RKO (cell line): Measurements from ENCODE around the gene DTNBP1.
"Not testable (repeated sequence)": the region's sequence is repeated elsewhere in the genome, so short reads cannot be mapped to it uniquely, and the experiment has no call there.

ENCODE experiments used
- DNase-seq: peaks from one replicate; pipeline ENCODE4 v3.0.0-alpha.2; 2016; ENCODE audit warnings: low spot score

Gene DTNBP1

DNA sequence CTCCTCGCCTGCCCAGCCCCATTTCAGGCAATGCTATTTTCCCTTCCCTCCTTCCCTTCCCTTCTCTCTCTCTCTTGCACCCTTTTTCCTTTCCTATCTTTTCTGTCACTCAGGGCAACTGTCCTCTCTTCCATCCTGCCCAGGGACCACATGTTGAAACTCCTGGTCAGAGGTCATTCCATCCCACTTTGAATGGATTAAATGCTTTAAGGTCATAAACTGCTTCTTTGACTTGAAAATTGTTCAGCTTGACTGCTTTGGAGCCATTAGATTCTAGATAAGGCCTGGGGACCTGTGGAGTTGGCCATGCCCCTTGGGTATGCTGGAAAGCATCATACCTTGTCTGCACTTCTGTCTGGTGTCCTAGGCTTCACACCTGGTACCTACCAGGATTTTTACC lies 106.1 kb downstream of the DTNBP1 start:
- DNase-seq, result no peak

DNA sequence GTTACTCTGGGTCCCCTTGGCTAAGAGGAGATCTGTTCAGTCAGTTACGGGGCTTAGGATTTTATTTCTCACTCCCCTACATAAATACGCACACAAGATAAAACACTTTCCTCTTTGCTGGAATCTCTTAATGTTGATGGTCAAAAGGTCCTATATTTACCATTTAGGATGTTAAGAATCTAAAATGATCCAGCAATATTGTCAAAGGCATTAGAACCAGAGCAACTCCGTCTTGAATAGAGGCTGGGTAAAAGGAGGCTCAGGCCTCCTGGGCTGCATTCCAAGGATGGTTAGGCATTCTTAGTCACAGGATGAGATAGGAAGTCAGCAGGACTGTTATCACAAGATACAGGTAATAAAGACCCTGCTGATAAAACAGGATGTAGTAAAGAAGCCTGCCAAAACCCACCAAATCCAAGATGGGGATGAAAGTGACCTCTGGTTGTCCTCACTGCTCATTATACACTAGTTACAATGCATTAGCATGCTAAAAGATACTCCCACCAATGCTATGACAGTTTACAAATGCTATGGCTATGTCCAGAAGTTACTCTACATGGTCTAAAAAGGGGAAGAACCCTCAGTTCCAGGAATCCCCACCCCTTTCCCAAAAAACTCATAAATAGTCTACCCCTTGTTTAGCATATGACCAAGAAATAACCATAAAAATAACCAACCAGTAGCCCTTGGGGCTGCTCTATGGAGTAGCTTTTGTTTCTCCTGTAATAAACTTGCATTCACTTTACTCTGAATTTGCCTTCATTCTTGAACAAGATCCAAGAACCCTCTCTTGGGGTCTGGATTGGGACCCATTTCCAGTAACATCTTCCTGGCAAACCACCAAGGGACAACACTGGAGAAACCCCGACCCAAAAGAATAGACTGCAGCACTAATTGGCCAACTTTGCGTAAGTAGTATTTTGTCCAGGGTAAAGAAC lies 107.5 kb downstream of the DTNBP1 start:
- DNase-seq, result no peak

DNA sequence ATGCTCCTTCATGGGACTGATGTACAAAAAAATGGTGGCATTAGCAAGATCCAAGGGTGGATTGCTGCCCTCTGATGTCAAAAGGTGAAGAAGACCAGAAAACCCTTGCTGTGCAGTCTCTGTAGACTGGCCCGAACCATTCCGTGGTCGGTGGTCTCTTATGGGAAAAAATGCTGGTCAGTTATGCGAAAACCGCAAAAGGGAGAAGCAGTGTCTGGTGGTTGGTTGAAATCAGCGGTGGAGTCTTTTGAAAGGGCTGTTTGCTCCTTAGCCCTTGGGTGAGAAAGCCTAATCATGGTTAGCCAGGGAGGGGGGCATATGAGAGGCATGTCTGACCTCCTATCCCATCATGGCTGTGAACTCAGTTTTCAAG lies 108.1 kb downstream of the DTNBP1 start:
- no peak for DNase-seq

- no peak for DNase-seq
Observed at GRCh38 chr6:15553736-15554294, 109.0 kb downstream of the DTNBP1 start.

- DNase-seq, result no peak
Observed at GRCh38 chr6:15553031-15553430, 109.8 kb downstream of the DTNBP1 start.

DNA sequence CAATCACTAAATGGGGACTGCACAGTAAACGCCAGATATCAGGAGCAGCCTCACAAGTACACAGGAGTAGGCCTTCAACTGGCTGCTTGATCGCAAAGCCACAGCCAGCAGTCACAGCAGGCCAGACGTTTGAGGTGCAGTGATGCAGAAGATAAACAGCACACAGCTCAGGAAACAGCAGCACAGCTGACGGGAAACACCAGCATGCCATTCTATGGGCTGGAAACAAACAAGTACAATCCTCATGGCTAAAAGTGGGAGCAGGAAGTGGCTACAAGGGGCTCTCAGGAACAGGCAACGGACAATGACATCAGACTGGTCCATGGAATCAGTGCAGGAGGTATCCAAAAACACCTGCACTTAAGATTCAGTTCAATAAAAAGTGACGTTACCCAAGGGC lies 111.0 kb downstream of the DTNBP1 start:
- no peak for DNase-seq

DNA sequence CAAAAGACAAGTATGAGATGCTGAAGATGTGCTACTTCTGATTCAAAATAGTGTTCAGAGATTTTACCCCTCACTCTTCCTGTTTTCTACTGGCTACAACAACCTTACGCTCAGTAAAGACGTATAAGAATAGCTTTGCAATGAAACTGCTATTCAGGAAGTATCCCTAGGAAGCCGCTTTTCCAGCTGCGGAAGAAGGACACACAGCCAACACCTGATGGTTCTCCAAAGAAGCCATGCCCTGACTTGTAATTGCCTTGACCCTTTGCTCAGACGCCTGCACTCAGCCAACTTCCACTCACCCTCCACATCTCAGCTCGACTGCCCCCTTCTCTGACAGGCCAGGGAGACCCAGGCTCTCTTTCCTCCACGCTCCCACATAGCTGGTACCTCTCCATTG lies 111.6 kb downstream of the DTNBP1 start:
- no peak for DNase-seq

- DNase-seq, result no peak
Observed at GRCh38 chr6:15550546-15551123, 112.2 kb downstream of the DTNBP1 start.

- no peak for DNase-seq
Observed at GRCh38 chr6:15549371-15549770, 113.5 kb downstream of the DTNBP1 start.

- no peak for DNase-seq
Observed at GRCh38 chr6:15547400-15547799, 115.4 kb downstream of the DTNBP1 start.

DNA sequence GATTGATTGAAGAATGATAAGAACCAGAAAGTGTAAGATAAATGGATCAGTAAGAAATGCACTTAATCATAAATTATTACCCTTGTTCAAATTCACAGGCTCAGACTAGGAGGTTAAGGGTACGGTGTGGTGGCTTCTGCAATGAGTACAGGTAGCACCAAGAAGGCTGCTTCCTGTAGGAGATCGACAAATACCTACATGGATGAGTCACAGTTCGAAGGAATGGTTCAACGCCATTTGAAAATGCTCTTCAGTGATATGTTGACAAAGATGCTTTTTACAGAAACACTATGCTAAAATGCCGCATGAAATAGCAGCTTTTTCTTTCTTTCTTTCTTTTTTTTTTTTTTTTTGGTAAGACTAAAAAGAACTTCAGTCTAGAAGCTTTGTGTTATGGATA lies 116.2 kb downstream of the DTNBP1 start:
- no peak for DNase-seq

- DNase-seq, result no peak
Observed at GRCh38 chr6:15544321-15544900, 118.4 kb downstream of the DTNBP1 start.

DNA sequence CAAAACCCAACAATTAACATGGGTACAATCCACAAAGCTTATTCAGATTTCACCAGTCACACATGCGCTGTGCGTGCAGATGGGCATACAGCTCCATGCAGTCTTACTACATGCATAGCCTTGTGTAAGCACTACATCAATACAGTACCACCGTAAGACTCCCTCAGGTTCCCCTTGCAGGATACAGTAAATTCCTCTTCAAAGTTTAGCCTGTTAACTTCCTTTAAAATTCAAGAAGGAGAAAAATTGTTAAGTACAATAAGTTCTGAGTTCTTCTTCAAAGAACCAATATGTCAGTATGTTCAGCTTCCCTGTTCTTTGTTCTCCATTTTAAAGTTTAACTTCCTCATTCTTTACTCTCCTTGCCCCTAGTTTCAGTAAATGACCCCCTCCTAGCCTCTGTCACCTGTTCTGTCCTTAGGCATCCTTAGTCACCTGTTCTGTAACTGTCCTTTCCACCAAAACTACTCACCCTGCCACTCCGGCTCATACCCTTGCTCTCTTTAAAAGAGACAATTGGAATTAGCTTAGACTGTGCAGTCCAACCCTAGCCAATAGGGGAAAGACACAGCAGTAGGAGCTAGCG lies 119.4 kb downstream of the DTNBP1 start:
- not testable (repeated sequence) for DNase-seq

DNA sequence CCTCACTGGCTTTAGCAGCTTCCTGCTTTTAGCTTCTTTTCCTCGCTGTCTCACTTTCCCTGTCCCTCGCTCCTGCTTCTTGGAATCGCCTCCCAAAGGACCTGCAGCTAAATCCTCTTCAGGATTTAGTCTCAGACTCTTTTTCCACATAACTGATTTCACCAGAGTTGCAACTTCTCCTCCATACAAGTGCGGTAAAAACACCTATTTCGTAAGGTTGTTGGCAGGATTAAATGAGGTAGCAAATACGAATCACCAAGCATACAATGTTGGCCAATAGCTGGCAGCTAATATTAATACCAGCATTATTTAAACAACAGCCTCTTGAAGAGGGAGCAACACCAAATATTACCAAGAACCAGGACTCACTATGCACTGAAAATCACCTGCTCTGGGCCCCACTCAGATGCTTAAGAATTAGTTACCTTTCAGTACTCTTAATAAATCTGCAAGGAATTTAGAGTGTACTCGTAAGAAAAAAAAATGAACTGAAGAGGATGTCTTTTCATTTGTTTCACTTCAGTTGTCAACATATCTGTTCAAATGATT lies 123.0 kb downstream of the DTNBP1 start:
- DNase-seq, result no peak

DNA sequence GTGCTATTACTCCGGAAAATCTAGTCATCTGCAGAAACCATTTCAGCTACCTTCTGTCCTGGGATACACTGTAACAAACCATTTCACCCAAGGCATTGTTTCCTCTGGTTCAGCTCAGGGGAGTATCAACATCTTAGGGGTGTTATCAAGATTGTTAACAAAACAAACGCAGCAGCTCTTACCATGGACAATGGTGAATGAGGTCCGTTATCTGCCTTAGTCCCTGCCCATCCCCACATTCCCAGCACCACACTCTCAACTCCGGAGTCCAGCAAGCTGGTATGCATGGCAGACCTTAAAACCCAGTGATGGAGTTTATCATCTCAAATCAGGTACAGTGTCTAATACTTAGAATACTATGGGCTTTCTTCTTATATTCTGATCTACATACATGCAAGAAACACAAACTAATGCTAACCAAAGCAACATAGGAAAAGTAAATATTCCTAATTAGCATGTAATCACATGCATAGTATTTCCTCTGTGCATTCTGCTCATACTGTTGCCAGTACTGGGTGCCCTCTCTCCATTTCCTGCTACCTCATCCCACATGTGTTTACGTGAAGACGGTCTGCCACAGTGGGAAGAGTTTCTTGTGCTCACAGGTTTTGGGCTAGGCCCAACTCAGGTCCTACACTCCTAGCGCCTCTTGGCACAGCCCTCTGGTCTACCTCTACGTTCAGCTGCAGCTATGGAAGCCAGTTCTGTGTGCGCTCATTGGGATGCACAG lies 123.9 kb downstream of the DTNBP1 start:
- DNase-seq, result no peak

DNA sequence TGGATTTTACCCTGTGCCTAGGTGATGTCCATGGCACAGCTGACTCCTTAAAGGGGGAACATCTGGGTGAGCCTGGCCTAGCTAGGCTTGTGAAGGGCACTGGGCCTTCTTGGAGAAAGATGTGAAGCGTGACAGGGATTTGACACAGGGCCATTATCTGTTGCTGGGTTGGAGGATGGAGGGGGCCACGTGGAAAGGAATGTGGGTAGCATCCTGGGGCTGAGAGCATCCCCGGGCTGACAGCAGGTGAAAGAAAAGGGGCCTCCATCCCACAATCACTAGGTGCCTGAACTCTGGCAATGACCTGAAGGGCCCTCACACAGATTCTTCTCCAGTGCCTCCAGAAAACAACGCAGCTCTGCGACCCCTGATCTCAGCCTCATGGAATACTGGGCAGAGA lies 124.7 kb downstream of the DTNBP1 start:
- DNase-seq, result no peak

DNA sequence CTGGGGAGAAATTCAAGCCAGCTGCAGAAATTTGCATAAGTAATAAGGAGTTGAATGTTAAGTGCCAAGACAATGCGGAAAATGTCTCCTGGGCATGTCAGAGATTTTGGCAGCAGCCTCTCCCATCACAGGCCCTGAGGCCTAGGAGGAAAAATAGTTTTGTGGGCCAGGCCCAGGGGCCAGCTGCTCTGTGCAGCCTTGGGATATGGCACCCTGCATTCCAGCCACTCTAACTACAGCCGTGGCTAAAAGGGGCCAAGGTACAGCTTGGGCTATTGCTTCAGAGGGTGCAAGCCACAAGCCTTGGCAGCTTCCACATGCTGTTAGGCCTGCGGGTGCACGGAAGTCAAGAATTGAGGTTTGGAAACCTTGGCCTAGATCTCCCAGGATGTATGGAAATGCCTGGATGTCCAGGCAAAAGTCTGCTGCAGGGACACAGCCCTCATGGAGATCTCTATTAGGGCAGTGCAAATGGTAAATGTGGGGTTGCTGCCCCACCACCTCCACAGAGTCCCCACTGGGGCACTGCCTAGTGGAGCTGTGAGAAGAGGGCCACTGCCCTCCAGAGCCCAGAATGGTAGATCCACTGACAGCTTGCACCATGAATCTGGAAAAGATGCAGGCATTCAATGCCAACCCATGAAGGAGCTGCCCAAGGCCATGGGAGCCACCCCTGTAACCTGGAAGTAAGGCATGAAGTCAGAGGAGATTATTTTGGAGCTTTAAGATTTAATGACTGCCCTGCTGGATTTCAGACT lies 126.5 kb downstream of the DTNBP1 start:
- DNase-seq, result no peak

GRCh38 chr6:15535495-15536197 lies 127.2 kb downstream of the DTNBP1 start:
- no peak for DNase-seq

- DNase-seq, result no peak
Observed at GRCh38 chr6:15534974-15535373, 127.9 kb downstream of the DTNBP1 start.

DNA sequence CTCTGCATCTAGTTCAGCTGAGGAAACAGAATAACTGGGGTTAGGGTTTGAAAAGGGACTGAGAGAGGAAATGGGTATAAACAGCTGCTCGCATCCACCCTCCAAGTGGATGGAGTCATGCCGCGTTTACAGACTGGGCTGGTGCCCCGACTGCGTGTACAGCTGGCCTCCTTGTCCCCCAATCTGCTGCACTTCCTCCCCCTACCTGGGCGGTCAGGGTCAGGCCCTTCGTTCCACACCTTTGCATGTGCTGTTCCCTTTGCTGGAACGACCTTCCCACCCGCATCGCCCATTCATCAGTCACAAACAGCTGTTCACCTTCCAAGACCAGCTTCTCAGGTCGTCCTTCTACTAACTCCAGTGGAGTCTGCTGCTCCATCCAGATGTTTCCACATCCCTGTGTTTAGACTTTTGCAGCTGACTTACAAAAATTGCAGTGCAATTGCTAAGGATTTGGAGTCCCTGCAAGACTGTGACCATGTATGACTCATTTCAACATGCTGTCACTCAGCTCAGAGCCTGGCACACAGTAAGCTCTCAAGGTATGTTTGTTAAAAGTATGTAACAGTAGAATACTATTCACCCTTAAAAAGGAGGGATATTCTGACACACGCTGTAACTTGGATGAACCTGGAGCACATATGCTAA lies 129.3 kb downstream of the DTNBP1 start:
- DNase-seq, result no peak
